HCT116 (cell line): ENCODE results near the gene OLFML2B. TPM values are rescaled to one million over a fixed set of nuclear protein-coding genes. Genes with fewer than 3 reads are reported as not detected.

Experiments used
- ATAC-seq: fragments of 200-7000 bp; cut with Tn5 transposase; 2 replicates; pipeline ENCODE4 v1.9.1; 2020; ENCODE audit warnings: mild to moderate bottlenecking, moderate library complexity
- BruUV-seq: library from RNA; stranded (reverse); fragments of 400-500 nt; replicated peaks from 2 replicates; lab custom pipeline; 2021; lab: Mats Ljungman, UMichigan
- CTCF ChIA-PET: fragments of 300-600 bp; sonication (Branson Sonifier 250); formaldehyde crosslinking; loops from one replicate; lab custom pipeline; 2021; ENCODE audit warnings: antibody characterized with exemption; lab: Charles Lee
- POLR2A ChIA-PET: fragments of 300-600, 350-600 bp; sonication (Branson Sonifier 250); formaldehyde crosslinking; loops from one replicate; lab custom pipeline; 2021; ENCODE audit warnings: antibody characterized with exemption; lab: Charles Lee
- RAD21 ChIA-PET, 2 experiments: fragments of 300-600 bp; sonication (Branson Sonifier 250); formaldehyde crosslinking; loops; one replicate each; lab custom pipeline; 2023; ENCODE audit warnings: low total read pairs in 2 of 2; ENCODE audit not compliant: uncharacterized antibody in 2 of 2, unreplicated experiment in 2 of 2, low non-redundant PET in 1 of 2; lab: Charles Lee
- DNase-seq: peaks from one replicate; pipeline ENCODE4 v3.0.0-alpha.2; 2010; ENCODE audit warnings: low read depth, low spot score
- H2AFZ ChIP-seq: fragments of 200-600 bp; shearing (Covaris generic), sonication (generic); 2 replicates; pipeline ENCODE4 v1.6.1; 2017; ENCODE audit warnings: low read depth, mixed run types, mixed read lengths, antibody characterized with exemption, low read length; ENCODE audit not compliant: poor library complexity, severe bottlenecking
- H3K27ac ChIP-seq: 2 replicates; pipeline ENCODE4 v1.5.1; 2012; ENCODE audit warnings: low read depth, low read length
- H3K27me3 ChIP-seq: fragments of 200-600 bp; sonication (generic); 2 replicates; pipeline ENCODE4 v1.6.1; 2016; ENCODE audit warnings: mixed run types, low read length, mixed read lengths; ENCODE audit not compliant: insufficient read depth
- H3K36me3 ChIP-seq, 2 experiments: fragments of 200-500 bp in 1 of 2; fragments of 200-600 bp in 1 of 2; sonication (Bioruptor generic) in 1 of 2; sonication (generic) in 1 of 2; 2 replicates each; pipeline versions ENCODE4 v1.5.1 to v1.6.1; 2014 to 2016; ENCODE audit warnings: low read length in 2 of 2, inconsistent platforms in 1 of 2, mixed read lengths in 1 of 2, mixed run types in 1 of 2; ENCODE audit not compliant: insufficient read depth in 2 of 2, control insufficient read depth in 1 of 2
- H3K4me1 ChIP-seq, 2 experiments: fragments of 200-600 bp in 1 of 2; sonication (generic) in 1 of 2; 2 replicates each; pipeline versions ENCODE4 v1.5.1 to v1.6.1; 2012 to 2017; ENCODE audit warnings: low read length in 2 of 2, inconsistent platforms in 1 of 2, mild to moderate bottlenecking in 1 of 2, mixed read lengths in 1 of 2, mixed run types in 1 of 2, moderate library complexity in 1 of 2; ENCODE audit not compliant: insufficient read depth in 2 of 2, control insufficient read depth in 1 of 2
- H3K4me2 ChIP-seq: fragments of 200-600 bp; sonication (generic); 2 replicates; pipeline ENCODE4 v1.6.1; 2017; ENCODE audit warnings: mixed run types, low read length, mixed read lengths
- H3K4me3 ChIP-seq, 2 experiments: fragments of 200-600 bp in 1 of 2; sonication (generic) in 1 of 2; replicated peaks in 1 of 2; 2 replicates each; pipeline ENCODE4 v1.5.1; 2011 to 2016; ENCODE audit warnings: low read length in 2 of 2, control low read depth in 1 of 2, low read depth in 1 of 2, mild to moderate bottlenecking in 1 of 2, mixed read lengths in 1 of 2, mixed run types in 1 of 2
- H3K79me2 ChIP-seq: fragments of 200-600 bp; sonication (generic); 2 replicates; pipeline ENCODE4 v1.6.1; 2017; ENCODE audit warnings: mild to moderate bottlenecking, mixed run types, low read length, moderate library complexity, mixed read lengths; ENCODE audit not compliant: insufficient read depth
- H3K9ac ChIP-seq: fragments of 200-600 bp; sonication (generic); 2 replicates; pipeline ENCODE4 v1.6.1; 2016; ENCODE audit warnings: low read length, mixed read lengths
- H3K9me2 ChIP-seq: fragments of 200-600 bp; sonication (generic), shearing (Covaris generic); 2 replicates; pipeline ENCODE4 v1.6.1; 2017; ENCODE audit warnings: mixed run types, mild to moderate bottlenecking, moderate library complexity; ENCODE audit not compliant: insufficient read depth
- H3K9me3 ChIP-seq, 2 experiments: fragments of 200-500 bp in 1 of 2; fragments of 200-600 bp in 1 of 2; sonication (Bioruptor generic) in 1 of 2; sonication (generic) in 1 of 2; 2 replicates each; pipeline ENCODE4 v1.6.1; 2014 to 2017; ENCODE audit warnings: low read length in 2 of 2, mixed read lengths in 2 of 2, inconsistent platforms in 1 of 2, low read depth in 1 of 2, mild to moderate bottlenecking in 1 of 2, mixed run types in 1 of 2, moderate library complexity in 1 of 2; ENCODE audit not compliant: control insufficient read depth in 1 of 2, insufficient read depth in 1 of 2
- H4K20me1 ChIP-seq: fragments of 200-600 bp; sonication (generic), shearing (Covaris generic); 2 replicates; pipeline ENCODE4 v1.6.1; 2017; ENCODE audit warnings: mixed run types, mild to moderate bottlenecking, moderate library complexity; ENCODE audit not compliant: insufficient read depth
- ATF3 ChIP-seq: IDR thresholded peaks from 2 replicates; pipeline ENCODE4 v1.6.1; 2012
- CEBPB ChIP-seq: IDR thresholded peaks from 2 replicates; pipeline ENCODE4 v1.6.1; 2012; ENCODE audit warnings: low read depth
- EGR1 ChIP-seq: IDR thresholded peaks from 2 replicates; pipeline ENCODE4 v1.6.1; 2012; ENCODE audit warnings: low read depth
- ELF1 ChIP-seq: IDR thresholded peaks from 2 replicates; pipeline ENCODE4 v1.6.1; 2012; ENCODE audit warnings: low read depth, borderline replicate concordance
- EZH2phosphoT487 ChIP-seq: fragments of 200-600 bp; IDR thresholded peaks from 2 replicates; pipeline ENCODE4 v1.6.1; 2018; ENCODE audit warnings: antibody characterized with exemption, borderline replicate concordance
- FOSL1 ChIP-seq: IDR thresholded peaks from 2 replicates; pipeline ENCODE4 v1.6.1; 2012; ENCODE audit warnings: low read depth
- POLR2A ChIP-seq: IDR thresholded peaks from 2 replicates; pipeline ENCODE4 v1.7.0; 2011; ENCODE audit warnings: borderline replicate concordance; ENCODE audit not compliant: insufficient read depth, insufficient read length; ENCODE audit errors: extremely low read depth
- RAD21 ChIP-seq: IDR thresholded peaks from 2 replicates; pipeline ENCODE4 v1.6.1; 2012; ENCODE audit warnings: low read depth, mild to moderate bottlenecking
- SIN3A ChIP-seq: IDR thresholded peaks from 2 replicates; pipeline ENCODE4 v1.6.1; 2012; ENCODE audit warnings: low read depth
- SP1 ChIP-seq: IDR thresholded peaks from 2 replicates; pipeline ENCODE4 v1.6.1; 2012; ENCODE audit warnings: low read depth
- TCF7L2 ChIP-seq: IDR thresholded peaks from 2 replicates; pipeline ENCODE4 v1.7.0; 2011; ENCODE audit warnings: borderline replicate concordance, inconsistent platforms; ENCODE audit not compliant: insufficient read depth, insufficient read length; ENCODE audit errors: extremely low read depth
- YY1 ChIP-seq: IDR thresholded peaks from 2 replicates; pipeline ENCODE4 v1.6.1; 2011; ENCODE audit warnings: low read length, low read depth, moderate library complexity, mild to moderate bottlenecking; ENCODE audit not compliant: insufficient replicate concordance; ENCODE audit errors: extremely low read depth
- ZBTB33 ChIP-seq: IDR thresholded peaks from 2 replicates; pipeline ENCODE4 v1.6.1; 2011; ENCODE audit warnings: mild to moderate bottlenecking, low read length, moderate library complexity; ENCODE audit not compliant: insufficient replicate concordance; ENCODE audit errors: extremely low read depth
- ZFX ChIP-seq: fragments of 450-650 bp; IDR thresholded peaks from 2 replicates; pipeline ENCODE4 v1.6.1; 2017
- intact Hi-C: fragments of 100-400 bp; cut with micrococcal nuclease; formaldehyde crosslinking; loops from 2 replicates; pipeline ENCODE4 v1.10.0; 2022
- total RNA-seq: library from RNA; stranded (reverse); gene quantifications from one replicate; pipeline ENCODE4 v1.2.1, GENCODE V29; 2021; ENCODE audit not compliant: unreplicated experiment

Gene OLFML2B
- total RNA-seq, 1 experiment from 2014 or later: 1.3 TPM

DNA sequence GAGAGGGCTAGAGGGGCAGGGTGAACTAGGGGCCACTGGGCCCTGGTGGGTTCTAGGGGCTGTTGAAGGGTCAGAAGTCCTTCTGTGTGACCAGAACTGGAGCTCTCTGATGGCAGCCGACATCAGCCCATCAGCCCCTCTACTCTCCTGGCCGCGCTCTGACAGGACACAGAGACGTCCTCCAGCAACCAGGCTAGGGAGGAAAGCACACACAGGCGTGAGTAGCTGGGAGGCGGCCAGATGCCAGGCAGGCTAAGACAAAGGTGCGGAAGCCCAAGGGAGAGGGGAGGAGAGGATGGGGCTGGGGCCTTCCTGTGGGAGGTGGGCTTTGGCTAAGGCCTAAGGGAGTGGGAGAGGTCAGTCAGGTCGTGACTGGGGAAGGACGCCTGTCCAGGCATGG lies 50.8 kb downstream of the OLFML2B start:
- Histone ChIP-seq H3K4me2 (no peak overlapping the region), H3K4me3 (no peak overlapping the region), H3K9ac (no peak overlapping the region), H3K27ac (no peak overlapping the region), H3K9me2 (no peaks in the 10 kb centered on the region), H3K4me1 (no peaks in the 10 kb centered on the region), H3K36me3 (no peaks in the 10 kb centered on the region), H3K27me3 (no peaks in the 10 kb centered on the region), H3K9me3 (no peaks in the 10 kb centered on the region), H3K79me2 (no peaks in the 10 kb centered on the region), H2AFZ (no peak overlapping the region), H4K20me1 (no peaks in the 10 kb centered on the region)
- RAD21 ChIA-PET: no interaction called here
- BruUV-seq: no TSS peak
- ATAC-seq: no peak
- CTCF ChIA-PET: no interaction called here
- no peak for DNase-seq
- intact Hi-C loops: no loop called here
- POLR2A ChIA-PET: no interaction called here
- TF ChIP-seq EZH2phosphoT487 (no peak), ELF1 (no peak), POLR2A (no peak), SP1 (no peak)

- ChIA-PET POLR2A (no interaction called here), RAD21 (no interaction called here), CTCF (no interaction called here)
- Histone ChIP-seq H3K4me3 (no peak overlapping the region), H3K9me2 (no peaks in the 10 kb centered on the region), H3K4me2 (no peak overlapping the region), H3K79me2 (no peaks in the 10 kb centered on the region), H3K4me1 (no peaks in the 10 kb centered on the region), H3K9ac (no peak overlapping the region), H3K36me3 (no peaks in the 10 kb centered on the region), H4K20me1 (no peaks in the 10 kb centered on the region), H2AFZ (no peak overlapping the region), H3K9me3 (no peaks in the 10 kb centered on the region), H3K27me3 (no peaks in the 10 kb centered on the region), H3K27ac (no peak overlapping the region)
- BruUV-seq: no TSS peak
- no peak for TF ChIP-seq ZBTB33
- TF ChIP-seq ATF3: no peak
- no peak for TF ChIP-seq SIN3A
- TF ChIP-seq CEBPB: no peak
- no peak for TF ChIP-seq TCF7L2
- TF ChIP-seq YY1: no peak
- TF ChIP-seq EGR1: no peak
- TF ChIP-seq FOSL1: no peak
- TF ChIP-seq RAD21: no peak
- TF ChIP-seq ZFX: no peak
- intact Hi-C loops: no loop called here
- ATAC-seq: no peak; the same call in 1 of the 2 replicates
- DNase-seq: no peak
These were observed 53.0 kb downstream of the OLFML2B start for GRCh38 chr1:161970633-161971032.
